DMS53 (cell line): Measurements from ENCODE around the gene NINJ2.

Experiments used
- DNase-seq: peaks from one replicate; lab custom pipeline; 2025; lab: John Stamatoyannopoulos, UW

NINJ2 gene

GRCh38 chr12:569091-569676 is 94.1 kb downstream of the NINJ2 start:
- peak; percentile 59 for DNase-seq

DNA sequence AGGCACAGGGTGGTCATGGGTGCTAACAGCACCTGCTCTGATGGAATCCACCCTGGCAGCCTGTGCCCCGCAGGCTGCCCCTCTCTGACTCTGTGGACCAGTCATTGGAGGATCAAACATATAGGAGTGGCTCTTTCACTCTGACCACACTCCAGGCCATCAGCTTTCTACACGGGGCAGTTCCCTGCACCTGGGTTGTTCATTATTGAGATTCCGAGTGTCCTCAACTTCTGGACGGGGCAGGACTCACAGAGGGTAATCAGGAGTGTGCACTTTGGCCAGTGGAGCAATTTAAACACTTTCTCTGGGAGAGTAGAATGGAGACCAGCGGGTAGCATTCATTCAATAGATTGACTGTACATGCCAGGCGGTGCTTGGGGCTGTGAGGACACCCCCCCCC is 94.8 kb downstream of the NINJ2 start:
- no peak for DNase-seq

DNA sequence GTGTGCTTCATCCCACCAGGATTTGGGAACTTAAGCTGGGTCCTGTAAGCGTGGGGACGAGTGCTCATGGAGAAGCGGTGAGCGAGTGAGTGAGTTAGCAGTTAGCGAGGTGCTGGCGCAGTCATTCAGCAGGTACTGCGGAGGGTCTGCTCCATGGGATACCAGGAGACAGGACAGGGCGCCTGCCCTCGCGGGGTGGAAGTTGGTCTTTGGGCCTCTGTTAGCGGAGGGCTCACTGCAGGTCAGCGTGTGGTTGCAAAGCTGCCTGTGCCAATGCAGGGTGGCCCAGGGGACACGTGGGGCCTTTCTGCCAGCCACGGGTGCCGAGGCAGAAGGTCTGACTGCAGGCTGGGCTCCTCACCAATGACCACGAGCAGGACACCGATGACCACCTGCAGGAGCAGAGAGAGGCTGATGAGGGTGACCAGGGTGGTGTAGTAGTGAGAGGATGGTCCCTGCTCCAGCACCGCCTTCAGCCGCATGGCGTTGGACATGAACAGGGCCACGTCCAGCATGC is 97.6 kb downstream of the NINJ2 start:
- no peak for DNase-seq

- DNase-seq, result no peak
Observed at GRCh38 chr12:565161-565560, 98.1 kb downstream of the NINJ2 start.

- no peak for DNase-seq
Observed at GRCh38 chr12:563787-564298, 99.4 kb downstream of the NINJ2 start.

GRCh38 chr12:563250-563781 is 99.9 kb downstream of the NINJ2 start:
- no peak for DNase-seq

DNA sequence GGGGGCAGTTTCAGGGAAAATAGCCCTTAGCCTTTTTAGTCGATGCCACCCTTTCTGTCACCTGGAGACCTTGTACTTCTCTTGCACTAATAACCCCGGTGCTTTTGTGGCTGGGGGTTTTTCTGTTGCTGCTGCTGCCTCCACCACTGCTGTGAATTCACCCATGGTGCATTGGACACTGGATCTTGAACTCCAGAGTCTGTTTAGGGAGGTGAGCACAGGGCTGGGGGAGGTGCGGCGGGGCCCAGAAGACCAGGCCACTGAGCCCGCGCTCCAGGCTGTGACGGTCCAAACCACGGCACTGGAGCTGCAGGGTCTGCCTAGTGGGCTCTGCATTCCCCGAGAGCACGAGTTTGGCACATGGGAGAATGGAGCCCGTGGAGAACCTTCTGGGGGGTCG is 100.6 kb downstream of the NINJ2 start:
- no peak for DNase-seq

GRCh38 chr12:561908-562593 is 101.2 kb downstream of the NINJ2 start:
- no peak for DNase-seq

GRCh38 chr12:561391-561705 is 101.9 kb downstream of the NINJ2 start:
- no peak for DNase-seq

- DNase-seq, result no peak
Observed at GRCh38 chr12:560691-561390, 102.4 kb downstream of the NINJ2 start.

- no peak for DNase-seq
Observed at GRCh38 chr12:559906-560455, 103.3 kb downstream of the NINJ2 start.

- DNase-seq, result no peak
Observed at GRCh38 chr12:559208-559905, 103.9 kb downstream of the NINJ2 start.

DNA sequence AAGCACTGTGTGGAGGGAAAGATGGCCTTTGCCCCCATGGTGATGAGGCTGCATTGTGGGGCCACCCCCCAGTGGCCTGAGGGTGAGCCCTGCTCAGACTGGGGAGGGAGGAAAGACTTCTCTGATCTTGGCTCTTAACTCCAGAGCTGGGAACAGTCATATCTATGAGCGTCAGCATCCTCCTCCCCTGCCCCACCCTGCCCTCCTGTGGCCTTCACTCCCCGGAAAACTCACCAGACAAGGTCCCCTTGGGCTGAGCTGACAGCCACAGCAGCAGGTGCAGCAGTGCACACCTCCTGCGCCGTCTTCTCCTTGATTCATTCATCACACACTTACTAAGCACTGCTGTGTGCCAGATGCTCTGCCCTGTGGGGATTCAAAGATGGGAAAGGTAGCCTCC is 104.7 kb downstream of the NINJ2 start:
- no peak for DNase-seq

- DNase-seq, result no peak
Observed at GRCh38 chr12:556498-556897, 106.7 kb downstream of the NINJ2 start.

DNA sequence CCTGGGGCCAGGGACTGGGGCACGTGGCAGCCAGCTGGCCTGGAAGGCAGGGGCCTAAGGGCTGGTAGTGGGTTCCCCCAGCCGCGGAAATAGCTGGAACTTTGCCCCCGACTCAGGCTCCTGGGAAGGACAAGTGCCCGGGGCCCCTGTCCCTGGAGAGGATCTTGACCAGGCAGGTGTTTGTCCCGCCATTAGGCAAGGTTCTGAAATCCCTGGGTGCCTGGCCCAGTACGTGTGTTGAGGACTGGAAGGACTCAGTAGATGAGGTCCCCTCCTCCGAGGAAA is 109.3 kb downstream of the NINJ2 start:
- no peak for DNase-seq

GRCh38 chr12:553216-554000 is 109.8 kb downstream of the NINJ2 start:
- no peak for DNase-seq

DNA sequence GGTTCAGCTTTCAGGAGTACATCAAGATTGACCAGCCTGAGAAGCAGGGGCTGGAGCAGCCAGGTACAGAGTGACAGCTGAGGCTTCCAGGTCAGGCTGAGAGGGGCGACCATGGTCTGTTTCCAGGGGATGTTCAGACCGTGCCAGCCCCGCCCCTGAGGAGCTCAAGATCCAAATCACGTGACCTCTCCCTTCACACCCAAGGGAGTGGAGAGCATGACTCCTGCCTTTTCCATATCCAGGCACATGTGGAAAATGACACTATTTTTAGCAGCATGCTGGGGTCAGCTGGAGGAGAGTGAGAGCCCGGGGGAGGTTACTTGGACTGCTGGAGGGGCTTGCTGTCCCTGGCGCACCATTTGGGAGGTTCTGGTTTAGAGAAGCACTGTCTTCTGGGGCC is 110.8 kb downstream of the NINJ2 start:
- DNase-seq, result no peak

GRCh38 chr12:550473-551260 is 112.6 kb downstream of the NINJ2 start:
- DNase-seq, result no peak

DNA sequence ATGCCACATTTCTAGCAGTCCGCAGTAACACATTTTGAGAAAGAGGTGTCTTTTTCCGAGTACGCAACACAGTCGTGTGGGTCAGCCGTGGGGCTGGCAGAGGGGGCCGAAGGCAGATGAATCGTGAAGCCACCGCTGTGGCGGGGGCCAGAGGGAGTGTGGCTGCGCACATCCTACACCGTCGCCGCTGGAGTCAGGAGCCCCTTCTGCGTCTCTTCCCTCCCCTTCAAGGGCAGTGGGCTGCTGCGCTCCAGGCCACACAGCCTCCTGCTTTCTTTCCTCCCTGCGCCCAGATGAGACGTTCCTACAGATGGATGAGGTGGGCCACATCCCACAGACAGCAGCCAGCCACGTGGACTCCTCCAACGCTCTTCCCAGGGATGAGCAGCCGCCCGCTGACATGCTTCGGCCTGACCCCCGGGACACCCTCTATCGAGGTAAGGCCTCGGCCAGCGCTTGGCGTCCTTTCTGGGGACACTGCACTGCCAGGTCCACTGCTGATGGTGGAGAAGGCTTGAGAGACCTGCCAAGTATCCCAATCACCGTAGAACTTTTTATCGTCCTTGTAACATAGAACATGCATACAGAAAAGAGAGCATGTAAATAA is 113.7 kb downstream of the NINJ2 start:
- no peak for DNase-seq

GRCh38 chr12:547883-548470 is 115.3 kb downstream of the NINJ2 start:
- DNase-seq, result no peak
